Fibroblast of the conjunctiva (primary cell): ENCODE results near the gene COL21A1.

Experiments
- DNase-seq: peaks from one replicate; pipeline ENCODE4 v3.0.0-alpha.2; 2010; ENCODE audit warnings: low read depth

Gene COL21A1

GRCh38 chr6:56187686-56188085 lies 59.7 kb downstream of the COL21A1 start:
- DNase-seq, result no peak

- DNase-seq, result no peak
Measured at GRCh38 chr6:56176741-56177140, 70.6 kb downstream of the COL21A1 start.

- no peak for DNase-seq
Measured at GRCh38 chr6:56173228-56173627, 74.2 kb downstream of the COL21A1 start.

- DNase-seq, result no peak
Measured at GRCh38 chr6:56172144-56172543, 75.2 kb downstream of the COL21A1 start.

DNA sequence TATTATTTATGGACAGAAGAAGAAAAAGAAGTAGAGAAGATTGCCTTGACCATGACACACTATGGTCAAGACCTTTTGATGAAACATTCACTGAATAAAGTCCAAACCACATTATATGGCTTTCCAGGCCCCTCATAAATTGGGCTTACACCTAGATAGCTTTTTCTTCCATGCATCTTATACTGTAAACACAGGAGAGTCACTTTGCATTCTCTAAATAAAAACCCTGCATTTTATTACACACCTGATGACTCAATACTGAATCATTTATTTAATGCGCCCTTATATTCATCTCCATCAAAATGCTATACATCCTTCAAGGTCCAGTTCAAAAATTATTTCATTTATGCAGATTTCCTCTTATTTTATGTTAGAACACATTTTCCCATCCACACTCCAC lies 78.0 kb downstream of the COL21A1 start:
- DNase-seq, result no peak

DNA sequence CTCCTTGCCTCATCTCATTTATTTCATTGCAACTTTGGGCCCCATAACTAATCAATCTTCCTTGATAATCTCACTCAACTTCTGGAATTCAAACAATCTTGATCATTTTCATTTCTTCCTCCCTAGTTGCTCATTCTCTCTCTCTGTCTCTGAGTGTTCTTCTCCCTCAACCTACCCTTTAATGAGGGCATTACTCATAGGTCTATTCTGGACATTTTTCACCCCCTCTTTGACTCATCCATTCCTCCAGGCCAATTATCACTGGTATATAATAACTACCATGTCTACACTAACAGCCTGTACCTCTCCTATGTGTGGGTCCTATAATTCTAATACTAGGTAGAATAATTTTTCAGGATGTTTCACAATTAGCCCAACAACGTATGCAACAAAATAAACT lies 78.8 kb downstream of the COL21A1 start:
- DNase-seq, result no peak

DNA sequence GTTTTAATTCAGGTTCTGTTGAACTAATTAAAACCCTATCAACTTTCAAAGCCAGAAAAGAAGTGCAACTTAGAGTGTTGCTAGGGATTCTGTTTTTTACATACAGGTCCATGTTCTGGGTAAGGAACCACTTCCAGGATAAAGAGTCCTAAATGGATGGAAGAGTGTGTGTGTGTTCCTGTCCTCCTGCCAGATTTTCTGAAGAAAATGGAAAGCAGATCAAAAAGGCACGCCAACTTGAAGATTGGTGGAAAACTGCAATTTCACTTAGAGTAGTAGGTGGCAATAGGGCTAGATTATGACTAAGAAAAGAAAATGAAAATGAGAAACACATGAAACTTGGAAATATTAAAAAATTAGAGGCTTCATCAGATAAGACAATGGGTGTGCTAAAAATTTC lies 85.3 kb downstream of the COL21A1 start:
- DNase-seq, result no peak

- DNase-seq, result no peak
Measured at GRCh38 chr6:56160489-56160888, 86.9 kb downstream of the COL21A1 start.

- no peak for DNase-seq
Measured at GRCh38 chr6:56158571-56158970, 88.8 kb downstream of the COL21A1 start.

DNA sequence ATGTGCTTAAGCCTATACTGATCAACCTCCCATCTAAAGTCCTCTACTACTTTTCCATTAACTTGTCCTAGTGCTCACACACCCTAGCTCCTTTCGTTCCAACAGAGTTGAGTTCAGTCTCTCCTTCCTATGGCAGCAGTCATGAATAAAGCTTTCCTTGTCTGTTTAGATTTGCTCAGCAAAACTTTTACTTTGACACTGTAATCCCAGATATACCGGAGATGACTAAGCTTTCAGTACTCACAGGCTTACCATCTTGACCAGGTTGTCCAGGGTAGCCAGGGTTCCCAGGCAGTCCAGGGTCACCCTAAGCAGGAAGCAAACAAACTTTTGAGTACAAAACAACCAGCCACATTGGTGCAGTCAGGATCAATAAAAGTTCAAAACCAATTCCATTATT lies 90.7 kb downstream of the COL21A1 start:
- no peak for DNase-seq

DNA sequence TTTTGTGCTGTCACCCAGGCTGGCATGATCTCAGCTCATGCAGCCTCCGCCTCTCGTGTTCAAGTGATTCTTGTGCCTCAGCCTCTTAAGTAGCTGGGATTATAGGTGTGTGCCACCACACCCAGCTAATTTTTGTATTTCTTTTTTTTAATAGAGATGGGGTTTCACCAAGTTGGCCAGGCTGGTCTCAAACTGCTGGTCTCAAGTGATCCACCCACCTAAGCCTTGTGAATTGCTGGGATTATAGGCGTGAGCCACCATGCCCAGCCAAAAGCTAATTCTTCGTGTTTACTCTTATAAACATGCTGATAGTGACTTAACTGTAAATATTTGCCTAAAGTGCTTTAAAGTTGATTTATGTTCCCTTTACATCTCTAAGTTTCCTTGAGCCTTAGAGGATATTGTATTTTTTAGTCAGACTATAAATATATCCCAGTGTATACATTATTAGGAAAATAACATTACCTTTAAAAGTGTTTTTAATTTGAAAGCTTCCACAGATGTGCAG lies 91.7 kb downstream of the COL21A1 start:
- no peak for DNase-seq

- DNase-seq, result no peak
Measured at GRCh38 chr6:56154076-56154475, 93.3 kb downstream of the COL21A1 start.

GRCh38 chr6:56152611-56153010 lies 94.8 kb downstream of the COL21A1 start:
- no peak for DNase-seq

DNA sequence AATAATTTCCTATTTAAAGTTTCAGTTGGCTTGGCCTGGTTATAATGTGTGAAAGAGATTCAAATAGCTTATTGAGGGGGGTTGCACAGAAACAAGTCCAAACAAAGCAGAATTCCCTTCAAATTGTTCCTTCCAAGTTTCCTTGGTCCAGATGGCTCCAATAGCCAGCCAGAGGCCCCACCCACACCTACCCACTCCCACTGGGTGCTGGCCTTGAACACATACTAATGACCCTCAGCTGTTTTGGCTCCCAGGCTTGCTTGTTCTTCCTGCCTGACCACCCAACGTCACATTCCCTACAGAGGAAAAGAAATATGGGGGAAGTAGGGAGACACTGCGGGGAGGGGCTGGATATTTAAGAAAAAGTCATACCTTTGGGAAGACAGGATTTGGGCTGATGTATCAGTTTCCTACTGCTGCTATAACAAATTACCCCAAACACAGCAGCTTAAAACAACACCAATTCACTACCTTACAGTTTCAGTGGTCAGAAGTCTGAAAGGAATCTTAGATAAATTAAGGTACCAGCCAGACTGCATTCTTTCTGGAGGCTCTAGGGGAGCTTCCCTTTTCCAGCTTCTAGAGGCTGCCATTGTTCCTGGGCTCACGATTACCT lies 95.7 kb downstream of the COL21A1 start:
- DNase-seq, result no peak

DNA sequence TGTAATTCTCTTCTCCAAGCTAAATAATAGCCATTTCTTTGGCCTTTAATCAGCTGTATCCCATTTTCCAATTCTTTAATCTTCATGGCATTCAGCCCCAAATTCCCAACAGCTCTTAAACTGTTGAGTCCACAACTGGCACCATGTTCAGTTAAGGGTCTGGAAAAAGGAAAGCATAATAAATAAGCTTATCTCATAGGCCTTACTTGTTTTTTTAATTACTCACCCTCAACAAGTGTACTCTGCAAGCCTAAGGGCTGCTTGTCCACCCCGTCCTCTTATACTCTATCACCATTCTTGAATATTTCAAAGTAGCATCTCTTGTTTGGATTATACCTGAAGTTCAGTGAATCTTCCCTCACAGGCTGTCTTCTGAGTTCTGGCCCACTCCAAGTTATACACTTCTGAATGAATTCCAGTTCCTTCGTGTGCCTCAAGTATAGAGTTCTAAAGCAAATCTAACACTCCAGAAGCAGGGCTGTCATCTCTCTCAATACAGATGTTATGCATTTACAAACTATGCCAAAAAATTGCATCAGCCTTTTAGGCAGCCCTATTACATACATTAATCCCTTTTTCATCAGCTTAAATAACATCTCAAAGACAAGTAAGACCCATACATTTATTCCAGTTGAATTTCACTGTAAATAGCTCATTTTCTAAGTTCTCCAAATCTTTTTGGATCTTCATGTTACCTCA lies 98.7 kb downstream of the COL21A1 start:
- peak; percentile 91 for DNase-seq

- DNase-seq, result no peak
Measured at GRCh38 chr6:56147766-56148165, 99.6 kb downstream of the COL21A1 start.

GRCh38 chr6:56146086-56146485 lies 101.3 kb downstream of the COL21A1 start:
- DNase-seq, result no peak

- no peak for DNase-seq
Measured at GRCh38 chr6:56145616-56146015, 101.8 kb downstream of the COL21A1 start.

- peak; percentile 72 for DNase-seq
Measured at GRCh38 chr6:56144538-56145324, 102.6 kb downstream of the COL21A1 start.

GRCh38 chr6:56143796-56144195 lies 103.6 kb downstream of the COL21A1 start:
- no peak for DNase-seq

DNA sequence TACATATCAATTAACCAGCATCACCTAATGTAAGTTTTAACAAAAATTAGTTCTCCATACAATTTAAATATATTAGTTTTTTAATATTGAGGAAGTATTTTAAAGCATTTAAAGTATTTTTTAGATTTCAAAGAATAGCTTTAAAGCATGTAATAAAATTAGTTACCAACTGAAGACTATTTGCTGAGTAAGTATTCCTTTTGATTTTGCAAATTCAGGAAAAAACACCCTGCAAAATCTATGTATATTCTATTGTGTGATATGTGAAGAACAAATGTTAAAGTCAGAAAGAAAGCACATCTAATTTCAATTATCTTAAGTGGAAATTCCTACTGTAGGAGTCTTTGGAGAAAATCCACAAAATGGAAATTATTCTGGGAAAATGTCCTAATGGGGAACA lies 107.3 kb downstream of the COL21A1 start:
- no peak for DNase-seq

- no peak for DNase-seq
Measured at GRCh38 chr6:56115715-56116114, 131.7 kb downstream of the COL21A1 start.

- no peak for DNase-seq
Measured at GRCh38 chr6:56109149-56109548, 138.2 kb downstream of the COL21A1 start.
